Breast epithelium (tissue), 3 donors: ENCODE results near the gene CWC27.

ENCODE experiments used
- POLR2A ChIP-seq: fragments of 450-650 bp; IDR thresholded peaks from one replicate; pipeline ENCODE4 v1.6.1; 2016; ENCODE audit warnings: antibody characterized with exemption, mild to moderate bottlenecking, moderate library complexity
- POLR2AphosphoS5 ChIP-seq, 3 donors: sonication (generic); formaldehyde crosslinking; IDR thresholded peaks; one replicate each; pipeline ENCODE4 v1.6.1; 2017; ENCODE audit warnings: antibody characterized with exemption in 3 of 3
- TF ChIP-seq, protein P1 (sequence below), 3 donors: fragments of 450-650 bp; IDR thresholded peaks; one replicate each; pipeline ENCODE4 v1.5.1; 2016 to 2017; ENCODE audit warnings: antibody characterized with exemption in 3 of 3, mild to moderate bottlenecking in 3 of 3, moderate library complexity in 3 of 3

GRCh38 chr5:64766941-64767340, 1.8 kb upstream of the CWC27 start:
- no peak for TF ChIP-seq POLR2AphosphoS5 (IDR thresholded peaks at IDR 0.05)
- TF ChIP-seq, protein P1, sequence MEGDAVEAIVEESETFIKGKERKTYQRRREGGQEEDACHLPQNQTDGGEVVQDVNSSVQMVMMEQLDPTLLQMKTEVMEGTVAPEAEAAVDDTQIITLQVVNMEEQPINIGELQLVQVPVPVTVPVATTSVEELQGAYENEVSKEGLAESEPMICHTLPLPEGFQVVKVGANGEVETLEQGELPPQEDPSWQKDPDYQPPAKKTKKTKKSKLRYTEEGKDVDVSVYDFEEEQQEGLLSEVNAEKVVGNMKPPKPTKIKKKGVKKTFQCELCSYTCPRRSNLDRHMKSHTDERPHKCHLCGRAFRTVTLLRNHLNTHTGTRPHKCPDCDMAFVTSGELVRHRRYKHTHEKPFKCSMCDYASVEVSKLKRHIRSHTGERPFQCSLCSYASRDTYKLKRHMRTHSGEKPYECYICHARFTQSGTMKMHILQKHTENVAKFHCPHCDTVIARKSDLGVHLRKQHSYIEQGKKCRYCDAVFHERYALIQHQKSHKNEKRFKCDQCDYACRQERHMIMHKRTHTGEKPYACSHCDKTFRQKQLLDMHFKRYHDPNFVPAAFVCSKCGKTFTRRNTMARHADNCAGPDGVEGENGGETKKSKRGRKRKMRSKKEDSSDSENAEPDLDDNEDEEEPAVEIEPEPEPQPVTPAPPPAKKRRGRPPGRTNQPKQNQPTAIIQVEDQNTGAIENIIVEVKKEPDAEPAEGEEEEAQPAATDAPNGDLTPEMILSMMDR (IDR thresholded peaks at IDR 0.05): no peak
- no peak for TF ChIP-seq POLR2A
